CD4-positive, alpha-beta T cell (primary cell): Measurements from ENCODE around the gene ZBTB20. TPM values are rescaled to one million over a fixed set of nuclear protein-coding genes. Genes with fewer than 3 reads are reported as not detected.

Source experiments
- ATAC-seq: fragments of 200-7000 bp; cut with Tn5 transposase; one replicate; pipeline ENCODE4 v1.10.0; 2022; ENCODE audit warnings: mild to moderate bottlenecking; ENCODE audit not compliant: poor library complexity
- CTCF ChIA-PET: fragments of 350-600 bp; sonication (Branson Sonifier 250); formaldehyde crosslinking; loops from one replicate; lab custom pipeline; 2021; ENCODE audit warnings: antibody characterized with exemption, inconsistent platforms; lab: Charles Lee
- POLR2A ChIA-PET: fragments of 350-600 bp; sonication (Branson Sonifier 250); formaldehyde crosslinking; loops from one replicate; lab custom pipeline; 2021; ENCODE audit warnings: antibody characterized with exemption, inconsistent platforms; lab: Charles Lee
- DNase-seq, 14 experiments: peaks; one replicate each; pipeline ENCODE4 v3.0.0-alpha.2; 2013 to 2020; ENCODE audit warnings: mixed read lengths in 2 of 14
- H3K27ac ChIP-seq, 2 donors: one replicate each; pipeline versions ENCODE4 v1.5.1 to v1.7.0; 2013; ENCODE audit warnings: low read length in 2 of 2, low read depth in 1 of 2, mild to moderate bottlenecking in 1 of 2
- H3K27me3 ChIP-seq, 2 experiments: 1 replicate in 1 of 2; 2 replicates in 1 of 2; pipeline versions ENCODE4 v1.6.1 to v1.7.0; 2013; ENCODE audit warnings: low read length in 2 of 2, control low read depth in 1 of 2, mild to moderate bottlenecking in 1 of 2, moderate library complexity in 1 of 2; ENCODE audit not compliant: insufficient read depth in 2 of 2, control insufficient read depth in 1 of 2
- H3K36me3 ChIP-seq: one replicate; pipeline ENCODE4 v1.6.1; 2013; ENCODE audit warnings: low read length, control low read depth; ENCODE audit not compliant: insufficient read depth
- H3K4me1 ChIP-seq: one replicate; pipeline ENCODE4 v1.6.1; 2013; ENCODE audit warnings: low read length, control low read depth; ENCODE audit not compliant: insufficient read depth
- H3K4me3 ChIP-seq: one replicate; pipeline ENCODE4 v1.5.1; 2013; ENCODE audit warnings: mild to moderate bottlenecking, low read length, moderate library complexity
- H3K9me3 ChIP-seq, 2 experiments: 1 replicate in 1 of 2; 2 replicates in 1 of 2; pipeline versions ENCODE4 v1.6.1 to v1.7.0; 2013; ENCODE audit warnings: low read length in 2 of 2, mild to moderate bottlenecking in 2 of 2, control low read depth in 1 of 2, moderate library complexity in 1 of 2; ENCODE audit not compliant: control insufficient read depth in 1 of 2, insufficient read depth in 1 of 2
- H3K27ac Mint-ChIP-seq: one replicate; pipeline ENCODE4 v1.8.0; 2020; ENCODE audit warnings: mixed read lengths
- H3K27me3 Mint-ChIP-seq: one replicate; pipeline ENCODE4 v1.8.0; 2021; ENCODE audit warnings: mixed read lengths
- H3K36me3 Mint-ChIP-seq: one replicate; pipeline ENCODE4 v1.8.0; 2021; ENCODE audit warnings: low read depth, mixed read lengths
- H3K4me1 Mint-ChIP-seq: one replicate; pipeline ENCODE4 v1.8.0; 2021; ENCODE audit warnings: low read depth, mixed read lengths
- H3K4me3 Mint-ChIP-seq: one replicate; pipeline ENCODE4 v1.8.0; 2020; ENCODE audit warnings: mild to moderate bottlenecking, mixed read lengths
- H3K9me3 Mint-ChIP-seq: one replicate; pipeline ENCODE4 v1.8.0; 2020; ENCODE audit warnings: mixed read lengths
- CTCF ChIP-seq: fragments of 200-600 bp; IDR thresholded peaks from one replicate; pipeline ENCODE4 v1.8.0; 2022; ENCODE audit warnings: antibody characterized with exemption, mild to moderate bottlenecking
- intact Hi-C, 2 experiments: fragments of 100-400 bp; cut with DNase I in 1 of 2; cut with micrococcal nuclease in 1 of 2; formaldehyde crosslinking; loops; one replicate each; pipeline versions ENCODE4 v1.15.1 to v1.9.0; 2023 to 2025; cut with DNase I, micrococcal nuclease
- total RNA-seq, 174 experiments: library from RNA in 2 of 174; stranded (reverse) in 2 of 174; gene quantifications; one replicate each; pipeline ENCODE4 v1.2.3 and lab custom pipeline; 2021 to 2026

ZBTB20 gene
- total RNA-seq, 2 experiments from 2014 or later, result 41.6 to 47.4 TPM

- Histone ChIP-seq H3K27me3 (no peaks in the 10 kb centered on the region), H3K27ac (no peak overlapping the region), H3K36me3 (peaks cover 3% of the 10 kb centered on the region), H3K9me3 (no peaks in the 10 kb centered on the region), H3K4me3 (no peak overlapping the region), H3K4me1 (no peaks in the 10 kb centered on the region)
- CTCF ChIA-PET, result no interaction called here
- peaks cover 66% of the 10 kb centered on the region for H3K36me3 Mint-ChIP-seq
- DNase-seq (no peak), ATAC-seq (no peak)
- POLR2A ChIA-PET, result no interaction called here
- no peak overlapping the region for H3K4me3 Mint-ChIP-seq
- intact Hi-C loops, result no loop called here
- H3K9me3 Mint-ChIP-seq, result peaks cover 3% of the 10 kb centered on the region
- no peaks in the 10 kb centered on the region for H3K27me3 Mint-ChIP-seq
- no peak overlapping the region for H3K27ac Mint-ChIP-seq
- no peak for TF ChIP-seq CTCF
- H3K4me1 Mint-ChIP-seq, result no peaks in the 10 kb centered on the region
These were observed 142.6 kb downstream of the ZBTB20 start for GRCh38 chr3:115004201-115005140.

- Mint-ChIP-seq H3K4me3 (no peak overlapping the region), H3K4me1 (peaks cover 4% of the 10 kb centered on the region), H3K36me3 (peaks cover 67% of the 10 kb centered on the region), H3K27ac (no peak overlapping the region), H3K9me3 (peaks cover 7% of the 10 kb centered on the region), H3K27me3 (no peaks in the 10 kb centered on the region)
- Histone ChIP-seq H3K4me1 (no peaks in the 10 kb centered on the region), H3K27me3 (no peaks in the 10 kb centered on the region), H3K4me3 (no peak overlapping the region), H3K36me3 (no peaks in the 10 kb centered on the region), H3K27ac (no peak overlapping the region), H3K9me3 (no peaks in the 10 kb centered on the region)
- intact Hi-C loops, result no loop called here
- ChIA-PET POLR2A (no interaction called here), CTCF (interaction anchor here (0.9 kb wide), 1 partner anchor 10 kb away, joined by 3 read pairs; no protein-coding TSS in a partner anchor)
- DNase-seq (no peak), ATAC-seq (no peak)
- no peak for TF ChIP-seq CTCF
These were observed 148.0 kb downstream of the ZBTB20 start for GRCh38 chr3:114998971-114999579.

GRCh38 chr3:114994554-114995341 is 152.3 kb downstream of the ZBTB20 start:
- POLR2A ChIA-PET, result no interaction called here
- Mint-ChIP-seq H3K4me3 (no peak overlapping the region), H3K27ac (no peak overlapping the region), H3K4me1 (peaks cover 4% of the 10 kb centered on the region), H3K36me3 (peaks cover 66% of the 10 kb centered on the region), H3K9me3 (peaks cover 11% of the 10 kb centered on the region), H3K27me3 (no peaks in the 10 kb centered on the region)
- CTCF ChIA-PET, result no interaction called here
- Histone ChIP-seq H3K27ac (no peak overlapping the region), H3K4me1 (no peaks in the 10 kb centered on the region), H3K9me3 (no peaks in the 10 kb centered on the region), H3K36me3 (no peaks in the 10 kb centered on the region), H3K4me3 (no peak overlapping the region), H3K27me3 (no peaks in the 10 kb centered on the region)
- ATAC-seq, result no peak
- no peak for TF ChIP-seq CTCF
- intact Hi-C loops, result no loop called here
- DNase-seq, result no peak
